SHP77 treated with DMSO at 0.1 percent for 48 hours (cell line): ENCODE data around the gene PCDHGB5.
"Not testable (repeated sequence)": the region's sequence is repeated elsewhere in the genome, so short reads cannot be mapped to it uniquely, and the experiment has no call there.

Experiments
- DNase-seq: peaks from one replicate; lab custom pipeline; 2025; lab: John Stamatoyannopoulos, UW

PCDHGB5 gene

GRCh38 chr5:141397756-141398551, at the start of gene PCDHGB5:
Gene PCDHGB5, plus strand, starts transcription at chr5:141397947. Its CDS starts 181 bp downstream, at chr5:141398128.
- DNase-seq: not testable (repeated sequence)

DNA sequence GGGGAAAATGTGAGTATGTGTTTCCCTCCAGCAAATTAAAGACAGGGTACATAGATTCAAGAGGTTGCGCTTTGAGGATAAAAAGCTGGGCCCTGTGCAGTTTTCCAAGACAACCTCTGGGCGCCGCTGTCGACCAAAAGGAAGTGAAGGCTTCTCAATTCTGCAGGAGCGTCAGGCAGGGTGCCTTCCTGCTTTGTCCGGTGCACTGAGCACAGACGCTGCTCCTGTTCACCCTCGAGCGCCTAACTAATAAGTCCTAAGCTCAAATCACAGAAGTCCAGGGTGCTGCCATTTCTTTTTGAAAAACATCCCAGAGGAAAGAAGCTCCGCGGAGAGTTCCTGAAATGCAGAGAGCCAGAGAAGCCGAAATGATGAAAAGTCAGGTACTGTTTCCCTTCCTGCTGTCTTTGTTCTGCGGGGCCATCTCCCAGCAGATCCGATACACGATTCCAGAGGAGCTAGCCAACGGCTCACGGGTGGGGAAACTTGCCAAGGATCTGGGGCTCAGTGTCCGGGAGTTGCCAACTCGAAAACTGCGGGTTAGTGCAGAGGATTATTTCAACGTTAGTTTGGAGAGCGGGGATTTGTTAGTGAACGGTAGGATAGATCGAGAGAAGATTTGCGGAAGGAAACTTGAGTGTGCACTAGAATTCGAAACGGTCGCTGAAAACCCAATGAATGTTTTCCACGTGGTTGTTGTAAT, 47.7 kb upstream of the PCDHGB5 start, which contains the start of gene PCDHGB1:
PCDHGB1 (plus strand) TSS at position 183 of the 703 bp plus-strand sequence; CDS start at position 345, 162 bp downstream.
- DNase-seq: no peak

DNA sequence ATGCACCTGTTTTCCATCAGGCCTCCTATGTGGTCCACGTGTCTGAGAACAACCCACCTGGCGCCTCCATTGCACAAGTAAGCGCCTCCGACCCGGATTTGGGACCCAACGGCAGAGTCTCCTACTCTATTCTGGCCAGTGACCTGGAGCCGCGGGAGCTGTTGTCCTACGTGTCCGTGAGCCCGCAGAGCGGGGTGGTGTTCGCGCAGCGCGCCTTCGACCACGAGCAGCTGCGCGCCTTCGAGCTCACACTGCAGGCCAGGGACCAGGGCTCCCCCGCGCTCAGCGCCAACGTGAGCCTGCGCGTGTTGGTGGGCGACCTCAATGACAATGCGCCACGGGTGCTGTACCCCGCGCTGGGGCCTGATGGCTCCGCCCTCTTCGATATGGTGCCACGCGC, 46.2 kb upstream of the PCDHGB5 start:
- DNase-seq: no peak

GRCh38 chr5:141354900-141355469, 42.8 kb upstream of the PCDHGB5 start, which contains the start of gene PCDHGA4:
Gene PCDHGA4, plus strand, starts transcription at chr5:141355021. Its CDS starts 87 bp downstream, at chr5:141355108.
- no peak for DNase-seq

GRCh38 chr5:141355641-141356040, 42.1 kb upstream of the PCDHGB5 start:
- no peak for DNase-seq

GRCh38 chr5:141356133-141356532, 41.6 kb upstream of the PCDHGB5 start:
- no peak for DNase-seq

- DNase-seq: no peak
Observed at GRCh38 chr5:141356950-141357349, 40.8 kb upstream of the PCDHGB5 start.

DNA sequence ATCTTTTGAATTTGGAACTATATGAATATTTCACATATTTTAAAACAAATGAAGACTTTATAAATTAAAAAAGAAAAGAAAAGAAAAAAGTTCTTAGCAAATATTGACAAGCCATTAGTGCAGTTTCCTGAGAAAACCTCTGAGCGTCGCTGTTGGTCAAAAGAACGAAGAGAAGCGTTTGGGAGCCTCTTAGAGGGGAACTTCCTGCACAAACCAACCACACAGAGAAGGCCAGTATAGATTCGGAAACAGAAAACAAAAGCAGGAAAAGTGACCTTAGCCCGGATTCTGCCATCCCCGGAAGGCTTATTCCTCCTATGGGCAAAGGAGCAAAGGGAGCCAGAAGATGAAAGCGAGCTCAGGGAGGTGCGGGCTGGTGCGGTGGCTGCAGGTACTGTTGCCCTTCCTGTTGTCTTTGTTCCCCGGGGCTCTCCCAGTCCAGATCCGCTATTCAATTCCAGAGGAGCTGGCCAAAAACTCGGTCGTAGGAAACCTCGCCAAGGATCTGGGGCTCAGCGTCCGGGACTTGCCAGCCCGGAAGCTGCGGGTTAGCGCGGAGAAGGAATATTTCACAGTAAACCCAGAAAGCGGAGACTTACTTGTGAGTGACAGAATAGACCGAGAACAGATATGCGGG, 37.8 kb upstream of the PCDHGB5 start, which contains the start of gene PCDHGB2:
PCDHGB2 (plus strand) TSS at position 205 of the 637 bp plus-strand sequence; CDS start at position 347, 142 bp downstream.
- no peak for DNase-seq

- no peak for DNase-seq
Observed at GRCh38 chr5:141360685-141361084, 37.1 kb upstream of the PCDHGB5 start.

DNA sequence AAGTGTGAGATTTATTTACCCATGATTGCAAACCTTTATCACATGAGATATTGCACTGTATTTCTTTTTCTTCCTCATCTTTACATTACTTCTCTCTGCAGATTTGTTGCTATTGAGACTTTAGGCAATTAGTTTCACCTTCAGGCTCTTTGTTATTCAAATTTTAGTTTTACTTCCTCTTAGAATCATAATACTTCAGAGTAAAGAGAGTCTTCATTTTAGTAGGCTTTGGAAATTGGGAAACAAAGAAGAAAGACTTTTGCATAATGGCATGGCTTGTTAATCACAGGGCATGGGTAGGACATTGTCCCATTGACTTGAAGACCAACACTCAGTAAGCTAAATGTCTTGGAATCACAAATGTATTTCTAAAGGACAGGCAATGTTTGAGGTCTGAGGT, 35.0 kb upstream of the PCDHGB5 start:
- DNase-seq: no peak

DNA sequence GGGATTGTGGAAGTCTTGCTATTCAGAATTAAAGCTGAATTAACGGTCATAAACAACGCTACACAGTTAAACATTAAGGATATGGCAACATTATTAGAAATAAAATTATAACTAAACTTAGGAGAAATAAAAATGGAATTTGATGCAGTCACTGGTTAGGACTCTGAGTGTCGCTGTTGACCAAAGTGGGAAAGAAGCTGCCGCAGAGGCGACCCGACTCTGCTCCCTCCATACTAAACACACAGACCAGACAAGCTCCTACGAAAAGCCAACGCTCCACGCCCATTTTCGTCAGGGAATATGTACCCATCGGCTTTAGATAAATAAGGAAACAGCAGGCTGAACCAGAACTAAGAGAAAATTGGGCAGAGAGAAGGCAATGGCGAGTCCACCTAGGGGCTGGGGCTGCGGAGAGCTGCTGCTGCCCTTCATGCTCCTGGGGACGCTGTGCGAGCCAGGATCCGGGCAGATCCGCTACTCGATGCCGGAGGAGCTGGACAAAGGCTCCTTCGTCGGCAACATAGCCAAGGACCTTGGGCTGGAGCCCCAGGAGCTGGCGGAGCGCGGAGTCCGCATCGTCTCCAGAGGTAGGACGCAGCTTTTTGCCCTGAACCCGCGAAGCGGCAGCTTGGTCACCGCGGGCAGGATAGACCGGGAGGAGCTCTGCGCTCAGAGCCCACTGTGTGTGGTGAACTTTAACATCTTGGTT, 33.6 kb upstream of the PCDHGB5 start, which contains the start of gene PCDHGA5:
PCDHGA5 (plus strand) TSS at position 211 of the 709 bp plus-strand sequence; CDS start at position 380, 169 bp downstream.
- DNase-seq: no peak

GRCh38 chr5:141366016-141366896, 31.5 kb upstream of the PCDHGB5 start:
- DNase-seq: no peak

- DNase-seq: no peak
Observed at GRCh38 chr5:141369994-141370848, 27.5 kb upstream of the PCDHGB5 start, which contains the start of gene PCDHGB3. Gene PCDHGB3, plus strand, starts transcription at chr5:141370242. Its CDS starts 153 bp downstream, at chr5:141370395.

DNA sequence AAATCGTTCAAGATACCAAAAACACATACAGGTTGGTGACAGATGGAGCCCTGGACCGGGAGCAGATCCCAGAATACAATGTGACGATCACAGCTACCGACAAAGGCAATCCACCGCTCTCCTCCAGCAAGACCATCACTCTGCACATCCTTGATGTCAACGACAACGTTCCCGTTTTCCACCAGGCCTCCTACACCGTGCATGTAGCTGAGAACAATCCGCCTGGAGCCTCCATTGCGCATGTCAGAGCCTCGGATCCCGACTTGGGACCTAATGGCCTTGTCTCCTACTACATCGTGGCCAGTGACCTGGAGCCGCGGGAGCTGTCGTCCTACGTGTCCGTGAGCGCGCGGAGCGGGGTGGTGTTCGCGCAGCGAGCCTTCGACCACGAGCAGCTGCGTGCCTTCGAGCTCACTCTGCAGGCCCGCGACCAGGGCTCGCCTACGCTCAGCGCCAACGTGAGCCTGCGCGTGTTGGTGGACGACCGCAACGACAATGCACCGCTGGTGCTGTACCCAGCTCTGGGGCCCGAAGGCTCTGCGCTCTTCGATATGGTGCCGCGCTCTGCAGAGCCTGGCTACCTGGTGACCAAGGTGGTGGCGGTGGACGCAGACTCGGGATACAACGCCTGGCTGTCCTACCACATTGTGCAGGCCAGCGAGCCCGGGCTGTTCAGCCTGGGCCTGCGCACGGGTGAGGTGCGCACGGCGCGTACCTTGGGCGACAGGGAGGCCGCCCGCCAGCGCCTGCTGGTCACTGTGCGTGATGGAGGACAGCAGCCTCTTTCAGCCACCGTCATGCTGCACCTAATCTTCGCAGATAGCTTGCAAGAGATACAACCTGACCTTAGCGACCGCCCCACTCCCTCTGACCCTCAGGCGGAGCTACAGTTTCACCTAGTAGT, 25.9 kb upstream of the PCDHGB5 start:
- DNase-seq: no peak

- no peak for DNase-seq
Observed at GRCh38 chr5:141373673-141374317, 24.0 kb upstream of the PCDHGB5 start, which contains the start of gene PCDHGA6. Gene PCDHGA6, plus strand, starts transcription at chr5:141373891. Its CDS starts 193 bp downstream, at chr5:141374084.

DNA sequence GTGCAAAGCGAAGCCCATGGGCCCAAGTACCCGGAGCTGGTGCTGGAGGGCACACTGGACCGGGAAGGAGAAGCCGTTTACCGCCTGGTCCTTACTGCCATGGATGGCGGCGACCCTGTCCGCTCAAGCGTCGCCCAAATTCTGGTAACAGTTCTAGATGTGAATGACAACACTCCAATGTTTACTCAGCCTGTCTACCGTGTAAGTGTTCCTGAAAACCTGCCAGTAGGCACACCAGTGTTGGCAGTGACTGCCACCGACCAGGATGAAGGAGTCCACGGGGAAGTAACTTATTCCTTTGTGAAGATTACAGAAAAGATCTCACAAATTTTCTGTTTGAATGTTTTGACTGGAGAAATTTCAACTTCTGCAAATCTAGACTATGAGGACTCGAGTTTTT, 23.1 kb upstream of the PCDHGB5 start:
- DNase-seq: no peak

GRCh38 chr5:141375444-141376155, 22.1 kb upstream of the PCDHGB5 start:
- not testable (repeated sequence) for DNase-seq
